HuH-7 (cell line): ENCODE data around the gene KIF1A.

Source experiments
- DNase-seq: peaks from one replicate; pipeline ENCODE4 v3.0.0; 2011; ENCODE audit warnings: low spot score

The KIF1A gene

GRCh38 chr2:240797914-240798313 is 22.1 kb downstream of the KIF1A start:
- DNase-seq = no peak

GRCh38 chr2:240797500-240797895 is 22.5 kb downstream of the KIF1A start:
- DNase-seq = no peak

GRCh38 chr2:240796543-240797499 is 23.2 kb downstream of the KIF1A start:
- no peak for DNase-seq

- DNase-seq = no peak
Observed at GRCh38 chr2:240795916-240796510, 24.0 kb downstream of the KIF1A start.

GRCh38 chr2:240795454-240795853 is 24.6 kb downstream of the KIF1A start:
- DNase-seq = no peak

GRCh38 chr2:240794178-240794721 is 25.8 kb downstream of the KIF1A start:
- no peak for DNase-seq

GRCh38 chr2:240793313-240794177 is 26.5 kb downstream of the KIF1A start:
- no peak for DNase-seq

GRCh38 chr2:240792629-240793312 is 27.2 kb downstream of the KIF1A start:
- DNase-seq = no peak

- DNase-seq = no peak
Observed at GRCh38 chr2:240791821-240792628, 28.0 kb downstream of the KIF1A start.

GRCh38 chr2:240791221-240791800 is 28.7 kb downstream of the KIF1A start:
- DNase-seq = no peak

- DNase-seq = no peak
Observed at GRCh38 chr2:240790370-240791220, 29.4 kb downstream of the KIF1A start.

GRCh38 chr2:240789501-240790369 is 30.3 kb downstream of the KIF1A start:
- no peak for DNase-seq

- no peak for DNase-seq
Observed at GRCh38 chr2:240789051-240789453, 31.0 kb downstream of the KIF1A start.

GRCh38 chr2:240788482-240788881 is 31.5 kb downstream of the KIF1A start:
- DNase-seq = no peak

- no peak for DNase-seq
Observed at GRCh38 chr2:240787521-240788472, 32.2 kb downstream of the KIF1A start.

- no peak for DNase-seq
Observed at GRCh38 chr2:240786871-240787311, 33.1 kb downstream of the KIF1A start.

GRCh38 chr2:240786355-240786841 is 33.6 kb downstream of the KIF1A start:
- DNase-seq = no peak
